ENCODE results near the gene AK1. TPM values are rescaled to one million over a fixed set of nuclear protein-coding genes. Genes with fewer than 3 reads are reported as not detected.
A peak's percentile ranks its signal among the peaks of the same experiment; 100 is the strongest.

Gene AK1
- total and polyA plus RNA-seq, 2 experiments from 2014 or later, result 16.2 to 35.5 TPM

DNA sequence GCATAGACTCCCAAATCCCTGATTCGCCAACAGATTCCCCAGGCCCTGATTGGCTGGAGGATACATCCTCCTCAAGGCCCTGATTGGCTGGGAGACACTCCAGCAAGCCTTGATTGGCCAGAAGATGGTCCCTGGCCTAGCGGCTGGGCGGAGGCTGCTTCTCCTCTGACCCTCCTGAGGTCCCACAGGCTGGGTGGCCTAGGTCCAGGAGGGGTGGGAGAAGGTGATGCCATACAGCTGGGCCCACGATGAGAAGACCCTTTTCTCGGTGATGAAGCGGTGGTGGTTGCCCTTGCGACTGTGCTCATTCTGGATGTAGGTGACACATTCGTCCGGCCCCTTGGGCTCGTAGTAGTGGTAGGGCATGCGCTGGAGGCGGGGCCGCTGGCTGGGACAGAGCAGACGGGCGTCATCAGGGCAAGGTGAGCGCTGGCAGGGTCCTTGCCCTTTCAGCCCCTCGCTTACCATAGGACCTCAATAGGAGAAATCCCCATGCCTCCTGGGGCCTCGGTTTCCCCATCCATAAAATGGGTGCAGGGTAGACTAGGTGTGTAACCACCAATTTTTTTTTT, 9.0 kb upstream of the AK1 start:
- H3K9me3 Mint-ChIP-seq, result no peaks in the 10 kb centered on the region
- H3K4me1 ChIP-seq (ENCODE audit: insufficient read depth), result no peaks in the 10 kb centered on the region
- H3K27ac ChIP-seq (ENCODE audit: low read depth), result no peak overlapping the region
- no peaks in the 10 kb centered on the region for H3K9me2 ChIP-seq (ENCODE audit: insufficient read depth)
- DNase-seq (ENCODE audit: low spot score), result no peak
- no peak overlapping the region for H2AFZ ChIP-seq
- no peak overlapping the region for H3K4me3 ChIP-seq
- no peak overlapping the region for H3K27ac Mint-ChIP-seq
- H3K27me3 ChIP-seq (ENCODE audit: insufficient read depth), result no peaks in the 10 kb centered on the region
- H3K4me1 Mint-ChIP-seq, result peaks cover 21% of the 10 kb centered on the region
- H3F3A ChIP-seq (replicated peaks; ENCODE audit: low read depth), result 0 out of 2 replicates have a peak, but pooled peaks cover 6% of the 10 kb centered on the region
- H3K4me2 ChIP-seq, result no peak overlapping the region
- H3K79me2 ChIP-seq (replicated peaks; ENCODE audit: insufficient read depth), result no peaks in the 10 kb centered on the region
- TF ChIP-seq CTCF (conservative IDR thresholded peaks at IDR 0.05; ENCODE audit: low read depth in 2 of 2) (no peak), EZH2phosphoT487 (IDR thresholded peaks at IDR 0.05; ENCODE audit: unreplicated experiment) (no peak), ZNF114 (CRISPR knock-in tag; IDR thresholded peaks at IDR 0.05) (no peak), ZNF331 (CRISPR knock-in tag; IDR thresholded peaks at IDR 0.05; ENCODE audit: low read depth) (no peak), ZNF462 (CRISPR knock-in tag; IDR thresholded peaks at IDR 0.05) (no peak)
- TF ChIP-seq, protein P1, sequence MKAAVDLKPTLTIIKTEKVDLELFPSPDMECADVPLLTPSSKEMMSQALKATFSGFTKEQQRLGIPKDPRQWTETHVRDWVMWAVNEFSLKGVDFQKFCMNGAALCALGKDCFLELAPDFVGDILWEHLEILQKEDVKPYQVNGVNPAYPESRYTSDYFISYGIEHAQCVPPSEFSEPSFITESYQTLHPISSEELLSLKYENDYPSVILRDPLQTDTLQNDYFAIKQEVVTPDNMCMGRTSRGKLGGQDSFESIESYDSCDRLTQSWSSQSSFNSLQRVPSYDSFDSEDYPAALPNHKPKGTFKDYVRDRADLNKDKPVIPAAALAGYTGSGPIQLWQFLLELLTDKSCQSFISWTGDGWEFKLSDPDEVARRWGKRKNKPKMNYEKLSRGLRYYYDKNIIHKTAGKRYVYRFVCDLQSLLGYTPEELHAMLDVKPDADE (IDR thresholded peaks at IDR 0.05), result no peak
- TF ChIP-seq, protein P2, sequence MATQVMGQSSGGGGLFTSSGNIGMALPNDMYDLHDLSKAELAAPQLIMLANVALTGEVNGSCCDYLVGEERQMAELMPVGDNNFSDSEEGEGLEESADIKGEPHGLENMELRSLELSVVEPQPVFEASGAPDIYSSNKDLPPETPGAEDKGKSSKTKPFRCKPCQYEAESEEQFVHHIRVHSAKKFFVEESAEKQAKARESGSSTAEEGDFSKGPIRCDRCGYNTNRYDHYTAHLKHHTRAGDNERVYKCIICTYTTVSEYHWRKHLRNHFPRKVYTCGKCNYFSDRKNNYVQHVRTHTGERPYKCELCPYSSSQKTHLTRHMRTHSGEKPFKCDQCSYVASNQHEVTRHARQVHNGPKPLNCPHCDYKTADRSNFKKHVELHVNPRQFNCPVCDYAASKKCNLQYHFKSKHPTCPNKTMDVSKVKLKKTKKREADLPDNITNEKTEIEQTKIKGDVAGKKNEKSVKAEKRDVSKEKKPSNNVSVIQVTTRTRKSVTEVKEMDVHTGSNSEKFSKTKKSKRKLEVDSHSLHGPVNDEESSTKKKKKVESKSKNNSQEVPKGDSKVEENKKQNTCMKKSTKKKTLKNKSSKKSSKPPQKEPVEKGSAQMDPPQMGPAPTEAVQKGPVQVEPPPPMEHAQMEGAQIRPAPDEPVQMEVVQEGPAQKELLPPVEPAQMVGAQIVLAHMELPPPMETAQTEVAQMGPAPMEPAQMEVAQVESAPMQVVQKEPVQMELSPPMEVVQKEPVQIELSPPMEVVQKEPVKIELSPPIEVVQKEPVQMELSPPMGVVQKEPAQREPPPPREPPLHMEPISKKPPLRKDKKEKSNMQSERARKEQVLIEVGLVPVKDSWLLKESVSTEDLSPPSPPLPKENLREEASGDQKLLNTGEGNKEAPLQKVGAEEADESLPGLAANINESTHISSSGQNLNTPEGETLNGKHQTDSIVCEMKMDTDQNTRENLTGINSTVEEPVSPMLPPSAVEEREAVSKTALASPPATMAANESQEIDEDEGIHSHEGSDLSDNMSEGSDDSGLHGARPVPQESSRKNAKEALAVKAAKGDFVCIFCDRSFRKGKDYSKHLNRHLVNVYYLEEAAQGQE (IDR thresholded peaks at IDR 0.05; ENCODE audit: unreplicated experiment), result no peak
- peaks cover 9% of the 10 kb centered on the region for H4K20me1 ChIP-seq (replicated peaks; ENCODE audit: insufficient read depth)
- H3K4me3 Mint-ChIP-seq, result no peak overlapping the region
- peaks cover 24% of the 10 kb centered on the region for H3K27me3 Mint-ChIP-seq (ENCODE audit: insufficient read depth, low read depth, poor library complexity)
- peaks cover 30% of the 10 kb centered on the region for H3K36me3 Mint-ChIP-seq (ENCODE audit: low read depth)
- peak; percentile 58 for ATAC-seq
- H3K36me3 ChIP-seq (ENCODE audit: insufficient read depth), result peaks cover 7% of the 10 kb centered on the region

Data from GM23338 (cell line).